EL (cell line): ENCODE results near the gene KIF21B.
A peak's percentile ranks its signal among the peaks of the same experiment; 100 is the strongest.

Source experiments
- DNase-seq: peaks from one replicate; pipeline ENCODE4 v3.0.0-alpha.2; 2016

Gene KIF21B

GRCh38 chr1:200991097-200991614 is 32.4 kb downstream of the KIF21B start:
- DNase-seq = no peak

DNA sequence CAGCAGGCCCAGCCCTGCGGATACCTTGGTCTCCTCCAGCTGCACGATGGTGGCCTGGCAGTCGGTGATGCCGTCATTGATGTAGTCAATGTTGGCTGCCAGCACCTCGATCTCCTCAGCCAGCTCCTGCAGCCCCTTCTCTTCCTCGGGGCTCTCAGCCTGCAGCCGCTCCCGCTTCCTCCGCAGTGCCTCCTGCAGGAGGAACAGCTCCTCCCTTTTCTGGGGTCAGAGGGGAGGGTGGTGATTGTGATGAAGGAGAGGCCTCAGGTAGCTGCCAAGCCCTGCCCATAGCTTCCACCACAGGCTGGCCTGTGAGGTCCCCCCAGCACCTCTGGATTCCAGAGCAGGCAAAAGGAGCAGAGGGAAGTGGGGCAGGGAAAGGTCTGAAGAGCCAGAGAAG is 33.4 kb downstream of the KIF21B start:
- DNase-seq = no peak

- DNase-seq = no peak
Observed at GRCh38 chr1:200989337-200989736, 34.2 kb downstream of the KIF21B start.

- no peak for DNase-seq
Observed at GRCh38 chr1:200988693-200989092, 34.8 kb downstream of the KIF21B start.

DNA sequence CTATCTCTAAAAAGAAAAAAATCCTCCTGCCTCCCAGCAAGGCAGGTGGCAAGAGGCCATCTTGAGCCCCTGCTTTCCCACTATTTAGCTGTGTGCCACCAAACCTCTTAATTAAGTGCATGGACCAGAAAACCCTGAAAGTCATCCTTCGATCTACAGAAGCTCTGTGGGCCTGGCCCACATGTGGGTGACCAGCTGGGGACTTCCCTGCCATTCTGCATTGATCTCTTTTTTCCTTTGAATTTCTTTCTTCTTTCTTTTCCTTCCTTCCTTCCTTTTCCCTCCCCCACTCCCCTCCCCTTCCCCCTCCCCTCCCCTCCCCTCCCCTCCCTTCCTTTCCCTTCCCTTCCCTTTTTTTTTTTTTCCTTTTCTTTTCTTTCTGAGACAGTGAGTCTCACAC is 38.0 kb downstream of the KIF21B start:
- no peak for DNase-seq

- no peak for DNase-seq
Observed at GRCh38 chr1:200983035-200983561, 40.4 kb downstream of the KIF21B start.

DNA sequence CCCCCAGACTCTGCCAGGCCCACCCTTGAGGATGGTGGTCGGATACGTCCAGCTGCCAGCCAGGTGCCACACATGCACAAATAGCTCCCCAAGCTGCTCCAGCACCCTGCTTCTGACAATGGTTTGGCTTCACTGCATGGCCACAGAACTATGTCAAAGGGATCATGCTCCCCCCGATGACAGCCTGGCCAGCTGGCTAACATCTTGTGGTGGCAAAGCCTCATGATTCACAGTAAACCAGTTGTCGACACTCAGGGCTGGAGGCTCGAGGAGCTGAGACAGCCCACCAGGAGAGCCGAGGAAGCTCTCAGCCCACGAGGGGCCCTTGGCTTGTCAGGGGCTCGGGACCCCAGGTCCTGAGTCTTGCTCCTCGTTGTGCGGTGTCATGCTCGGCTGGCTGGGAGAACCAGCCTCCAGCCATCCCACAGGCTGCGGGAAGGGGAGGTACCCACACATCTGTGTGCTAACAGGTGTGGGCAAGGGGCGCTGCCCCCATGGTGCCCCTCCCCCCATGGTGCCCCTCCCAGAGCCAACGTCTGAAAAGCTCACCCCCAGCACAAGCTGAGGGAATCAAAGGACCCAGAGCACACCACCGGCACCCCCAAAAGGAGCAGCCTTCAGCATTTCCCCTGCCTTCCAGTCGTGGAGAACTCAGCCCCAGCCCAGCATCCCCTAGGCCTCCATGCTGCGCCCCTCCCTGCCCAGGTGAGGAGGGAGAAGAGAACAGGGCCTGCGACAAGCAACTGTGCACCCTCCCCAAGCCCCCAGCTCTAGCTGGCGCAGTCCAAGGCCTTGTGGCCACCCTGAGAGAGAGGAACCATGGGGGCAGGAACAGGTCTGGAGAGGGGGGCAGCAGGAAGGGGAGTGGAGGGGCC is 41.2 kb downstream of the KIF21B start:
- DNase-seq = no peak

DNA sequence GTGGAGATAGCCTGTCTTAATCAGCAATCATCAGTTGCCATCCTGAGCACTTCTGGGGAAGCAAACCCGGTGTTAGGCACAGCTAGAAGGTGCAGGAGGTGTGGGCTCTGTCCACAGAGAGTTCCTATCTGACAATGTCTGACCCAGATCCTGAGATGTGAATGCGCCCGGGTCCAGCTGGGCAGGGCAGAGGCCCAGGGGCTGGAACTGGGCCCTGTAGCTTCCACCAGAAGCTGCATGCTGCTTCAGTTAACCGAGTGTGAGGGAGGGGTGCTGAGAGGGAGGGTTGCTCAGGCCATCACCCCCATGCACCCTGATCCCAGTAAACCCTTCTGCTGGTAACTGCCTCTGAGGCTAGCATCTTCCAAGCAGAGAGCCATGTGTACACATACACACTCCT is 42.2 kb downstream of the KIF21B start:
- DNase-seq = no peak

DNA sequence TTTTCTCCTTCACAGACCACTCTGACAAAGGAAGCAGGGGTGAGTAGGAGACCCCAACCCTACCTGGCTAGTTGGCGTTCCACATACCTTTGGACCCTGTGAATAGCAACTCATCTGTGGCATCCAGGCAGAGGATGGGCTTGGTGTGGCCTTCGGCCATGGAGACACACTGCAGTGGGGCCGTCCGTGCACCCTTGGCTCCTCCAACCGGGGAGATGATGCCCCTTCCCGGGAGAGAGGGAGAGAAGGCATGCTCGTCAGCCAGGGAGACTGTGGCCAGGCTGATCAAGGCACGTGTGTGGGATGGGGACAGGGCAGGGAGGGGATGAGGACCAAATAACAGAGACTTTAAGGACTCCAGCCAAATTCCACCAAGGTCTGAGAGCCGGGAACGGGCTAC is 42.6 kb downstream of the KIF21B start:
- DNase-seq = no peak

GRCh38 chr1:200980452-200980772 is 43.1 kb downstream of the KIF21B start:
- no peak for DNase-seq

DNA sequence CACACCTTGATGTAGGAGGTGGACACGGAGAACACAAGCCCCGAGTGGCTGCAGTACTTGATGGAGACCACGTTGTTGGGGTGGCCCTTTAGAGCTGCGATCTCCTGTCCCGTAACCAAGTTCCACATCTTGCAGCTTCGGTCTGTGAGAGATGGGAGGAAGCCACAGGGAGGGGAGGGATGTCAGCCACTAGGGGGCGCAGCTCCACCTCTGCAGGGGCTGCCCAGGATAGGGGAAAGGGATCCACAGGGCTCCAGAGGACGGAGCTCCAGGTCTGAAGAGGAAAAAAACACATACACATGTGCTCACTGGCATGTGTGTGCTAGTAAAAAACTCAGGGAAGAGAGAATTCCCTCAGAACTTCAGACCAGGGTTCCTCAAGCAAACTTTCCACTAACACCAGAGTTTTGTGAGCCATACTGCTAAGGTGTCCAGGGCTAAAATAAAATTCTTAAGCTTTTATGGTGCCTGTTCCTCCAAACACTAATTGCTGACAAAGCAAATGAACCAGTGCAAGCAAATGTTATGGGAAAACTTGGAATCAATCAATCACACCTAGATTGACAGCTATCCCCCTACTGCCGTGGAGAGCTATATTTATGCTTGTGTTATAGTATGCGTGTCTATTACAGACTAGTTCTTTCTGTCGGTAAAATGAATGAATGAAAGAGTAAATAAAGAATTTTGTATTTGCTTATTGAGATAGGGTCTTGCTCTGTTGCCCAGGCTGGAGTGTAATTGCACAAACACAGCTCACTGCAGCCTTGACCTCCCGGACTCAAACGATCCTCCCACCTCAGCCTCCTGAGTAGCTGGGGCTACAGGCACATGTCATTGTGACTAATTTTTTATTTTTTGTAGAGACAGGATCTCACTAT is 43.7 kb downstream of the KIF21B start:
- DNase-seq = peak; percentile 24

- DNase-seq = no peak
Observed at GRCh38 chr1:200977071-200977754, 46.3 kb downstream of the KIF21B start.

DNA sequence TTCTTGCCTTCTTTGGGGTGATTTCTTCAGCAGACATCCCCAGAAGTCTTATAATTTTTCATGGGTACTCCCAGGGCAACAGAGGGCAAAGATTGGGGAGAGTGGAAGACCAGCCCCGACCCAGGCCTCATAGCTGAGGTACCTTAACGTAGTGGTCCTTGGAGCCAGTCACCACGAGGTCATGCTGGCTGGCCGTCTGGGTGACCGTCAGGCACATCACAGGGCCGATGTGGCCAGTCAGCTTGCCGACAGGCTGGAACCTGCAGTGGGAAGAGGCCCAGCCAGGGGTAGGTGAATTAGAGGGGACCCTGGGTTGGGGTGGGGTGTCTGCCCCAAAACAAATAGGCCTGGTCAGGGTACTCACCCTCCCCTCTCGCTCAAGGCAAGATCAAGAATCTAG is 46.9 kb downstream of the KIF21B start:
- no peak for DNase-seq

- no peak for DNase-seq
Observed at GRCh38 chr1:200975458-200975857, 48.1 kb downstream of the KIF21B start.

GRCh38 chr1:200974711-200975110 is 48.8 kb downstream of the KIF21B start:
- DNase-seq = no peak

- DNase-seq = no peak
Observed at GRCh38 chr1:200973937-200974657, 49.4 kb downstream of the KIF21B start.

- no peak for DNase-seq
Observed at GRCh38 chr1:200972985-200973742, 50.4 kb downstream of the KIF21B start.

- DNase-seq = peak; percentile 70
Observed at GRCh38 chr1:200971955-200972711, 51.4 kb downstream of the KIF21B start.

DNA sequence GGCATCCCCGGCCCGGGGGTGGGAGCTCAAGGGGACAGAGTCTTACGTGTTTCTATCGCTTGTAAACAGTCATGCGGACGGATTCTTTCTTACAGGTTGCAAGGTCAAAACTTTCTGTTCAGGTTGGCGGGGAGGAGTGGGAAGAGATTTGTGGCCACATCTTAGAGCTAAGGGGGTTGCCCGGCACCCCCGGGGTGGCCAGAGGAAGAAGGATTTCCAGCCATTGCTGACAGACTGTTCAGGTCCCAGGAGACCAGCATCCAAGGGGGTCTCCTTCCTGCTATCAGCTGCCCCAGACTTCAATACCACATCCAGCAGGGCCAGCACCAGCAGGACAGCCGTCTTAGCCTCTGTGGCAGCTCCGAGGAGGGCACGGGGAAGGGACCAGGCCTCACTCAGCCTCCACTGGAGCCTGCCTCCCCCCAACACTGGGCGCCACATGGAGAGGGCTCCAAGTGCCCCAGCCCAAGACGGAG is 52.0 kb downstream of the KIF21B start:
- DNase-seq = no peak

- no peak for DNase-seq
Observed at GRCh38 chr1:200970771-200971427, 52.6 kb downstream of the KIF21B start.
